Loucy (cell line): ENCODE results near the gene PHOSPHO1.
"Not testable (repeated sequence)": the region's sequence is repeated elsewhere in the genome, so short reads cannot be mapped to it uniquely, and the experiment has no call there.

ENCODE experiments used
- H2AFZ ChIP-seq: fragments of 200-600 bp; sonication (generic); 2 replicates; pipeline ENCODE4 v1.6.0; 2016; ENCODE audit warnings: antibody characterized with exemption, mild to moderate bottlenecking, low read length, moderate library complexity
- H3F3A ChIP-seq: fragments of 200-600 bp; 2 replicates; pipeline ENCODE4 v1.6.0; 2016; ENCODE audit warnings: antibody characterized with exemption, low read depth, mild to moderate bottlenecking
- H3K27me3 ChIP-seq: fragments of 200-600 bp; sonication (generic); 2 replicates; pipeline ENCODE4 v1.6.1; 2014; ENCODE audit warnings: low read length, mild to moderate bottlenecking; ENCODE audit not compliant: insufficient read depth, poor library complexity, severe bottlenecking
- H3K36me3 ChIP-seq: fragments of 200-600 bp; sonication (generic); 2 replicates; pipeline ENCODE4 v1.6.1; 2016; ENCODE audit warnings: low read length; ENCODE audit not compliant: insufficient read depth
- H3K4me1 ChIP-seq: fragments of 200-600 bp; sonication (generic); 2 replicates; pipeline ENCODE4 v1.5.1; 2014; ENCODE audit warnings: low read length, mild to moderate bottlenecking; ENCODE audit not compliant: insufficient read depth, poor library complexity, severe bottlenecking
- H3K4me2 ChIP-seq: fragments of 200-600 bp; sonication (generic); 2 replicates; pipeline ENCODE4 v1.6.0; 2014; ENCODE audit warnings: antibody characterized with exemption, low read length, low read depth, mild to moderate bottlenecking; ENCODE audit not compliant: poor library complexity, severe bottlenecking
- H3K4me3 ChIP-seq: fragments of 200-600 bp; sonication (generic); 2 replicates; pipeline ENCODE4 v1.5.1; 2014; ENCODE audit warnings: low read length, mild to moderate bottlenecking, mixed read lengths; ENCODE audit not compliant: poor library complexity, severe bottlenecking
- H3K79me2 ChIP-seq: fragments of 200-600 bp; sonication (generic); 2 replicates; pipeline ENCODE4 v1.6.1; 2014; ENCODE audit warnings: low read length; ENCODE audit not compliant: insufficient read depth
- H3K9ac ChIP-seq: fragments of 200-600 bp; sonication (generic); 2 replicates; pipeline ENCODE4 v1.6.0; 2014; ENCODE audit warnings: mild to moderate bottlenecking, low read depth, low read length, moderate library complexity; ENCODE audit not compliant: poor library complexity, severe bottlenecking
- H3K9me2 ChIP-seq: fragments of 200-600 bp; sonication (generic); replicated peaks from 2 replicates; pipeline ENCODE4 v1.6.1; 2016; ENCODE audit warnings: low read depth, low read length, mixed read lengths
- H3K9me3 ChIP-seq: fragments of 200-600 bp; sonication (generic); 2 replicates; pipeline ENCODE4 v1.6.1; 2014; ENCODE audit warnings: mild to moderate bottlenecking, antibody characterized with exemption, low read length, low read depth; ENCODE audit not compliant: insufficient read depth
- H4K20me1 ChIP-seq: fragments of 200-600 bp; sonication (generic); 2 replicates; pipeline ENCODE4 v1.6.0; 2014; ENCODE audit warnings: antibody characterized with exemption, low read length, mild to moderate bottlenecking; ENCODE audit not compliant: insufficient read depth, poor library complexity, severe bottlenecking
- CTCF ChIP-seq: fragments of 200-600 bp; sonication (generic); conservative IDR thresholded peaks from 2 replicates; pipeline ENCODE4 v1.5.1; 2014; ENCODE audit warnings: mild to moderate bottlenecking, antibody characterized with exemption, low read length
- EZH2phosphoT487 ChIP-seq: fragments of 200-600 bp; IDR thresholded peaks from 2 replicates; pipeline ENCODE4 v1.6.1; 2018; ENCODE audit warnings: antibody characterized with exemption, mild to moderate bottlenecking, moderate library complexity, borderline replicate concordance

PHOSPHO1 gene

GRCh38 chr17:49278076-49278475 lies 47.5 kb upstream of the PHOSPHO1 start:
- no peaks in the 10 kb centered on the region for H3K9me3 ChIP-seq
- H2AFZ ChIP-seq: no peak overlapping the region
- H3K4me1 ChIP-seq: no peaks in the 10 kb centered on the region

GRCh38 chr17:49277638-49278037 lies 47.1 kb upstream of the PHOSPHO1 start:
- no peaks in the 10 kb centered on the region for H3K4me1 ChIP-seq
- no peaks in the 10 kb centered on the region for H3F3A ChIP-seq
- H3K79me2 ChIP-seq: no peaks in the 10 kb centered on the region
- no peak overlapping the region for H2AFZ ChIP-seq
- H3K36me3 ChIP-seq: no peaks in the 10 kb centered on the region
- H4K20me1 ChIP-seq: no peaks in the 10 kb centered on the region
- no peaks in the 10 kb centered on the region for H3K27me3 ChIP-seq
- no peak for TF ChIP-seq EZH2phosphoT487
- TF ChIP-seq CTCF: no peak
- no peaks in the 10 kb centered on the region for H3K9me2 ChIP-seq
- H3K9ac ChIP-seq: no peak overlapping the region
- no peaks in the 10 kb centered on the region for H3K9me3 ChIP-seq
- H3K4me2 ChIP-seq: no peak overlapping the region
- no peak overlapping the region for H3K4me3 ChIP-seq

More at GRCh38 chr17:49278076-49278475, 47.5 kb upstream of the PHOSPHO1 start:
- no peak overlapping the region for H3K4me2 ChIP-seq
- H4K20me1 ChIP-seq: no peaks in the 10 kb centered on the region
- no peaks in the 10 kb centered on the region for H3K27me3 ChIP-seq
- H3K9ac ChIP-seq: no peak overlapping the region
- no peaks in the 10 kb centered on the region for H3K79me2 ChIP-seq
- no peaks in the 10 kb centered on the region for H3F3A ChIP-seq
- H3K4me3 ChIP-seq: no peak overlapping the region
- no peaks in the 10 kb centered on the region for H3K9me2 ChIP-seq
- no peak for TF ChIP-seq EZH2phosphoT487
- TF ChIP-seq CTCF: no peak
- H3K36me3 ChIP-seq: no peaks in the 10 kb centered on the region

GRCh38 chr17:49275981-49276380 lies 45.4 kb upstream of the PHOSPHO1 start:
- H3K79me2 ChIP-seq, H3K4me3 ChIP-seq, H2AFZ ChIP-seq, H3K4me2 ChIP-seq, H3K27me3 ChIP-seq, H3F3A ChIP-seq, H3K9me2 ChIP-seq, H4K20me1 ChIP-seq, H3K9ac ChIP-seq, H3K9me3 ChIP-seq, H3K36me3 ChIP-seq, H3K4me1 ChIP-seq: not testable (repeated sequence)

- Histone ChIP-seq H3K4me2 (no peak overlapping the region), H3K9me2 (no peaks in the 10 kb centered on the region), H3K9ac (no peak overlapping the region), H3F3A (no peaks in the 10 kb centered on the region), H3K36me3 (no peaks in the 10 kb centered on the region), H3K79me2 (no peaks in the 10 kb centered on the region), H2AFZ (no peak overlapping the region), H3K4me3 (no peak overlapping the region), H3K27me3 (no peaks in the 10 kb centered on the region), H3K4me1 (no peaks in the 10 kb centered on the region), H4K20me1 (no peaks in the 10 kb centered on the region), H3K9me3 (no peaks in the 10 kb centered on the region)
- TF ChIP-seq CTCF: no peak
- no peak for TF ChIP-seq EZH2phosphoT487
Observed at GRCh38 chr17:49269356-49269755, 38.8 kb upstream of the PHOSPHO1 start.
